Parathyroid adenoma (tissue), 2 donors: Measurements from ENCODE around the gene SRPK3.

Source experiments
- H2AFZ ChIP-seq: fragments of 300-600 bp; sonication (generic); one replicate; pipeline ENCODE4 v1.7.0; 2017; ENCODE audit warnings: antibody characterized with exemption, mild to moderate bottlenecking
- H3K27ac ChIP-seq: fragments of 300-600 bp; sonication (generic); one replicate; pipeline ENCODE4 v1.7.0; 2017
- H3K27me3 ChIP-seq: fragments of 300-600 bp; sonication (generic); one replicate; pipeline ENCODE4 v1.7.0; 2017; ENCODE audit warnings: low read length; ENCODE audit not compliant: control insufficient read depth, insufficient read depth
- H3K36me3 ChIP-seq: fragments of 300-600 bp; sonication (generic); one replicate; pipeline ENCODE4 v1.7.0; 2017; ENCODE audit warnings: low read length; ENCODE audit not compliant: control insufficient read depth, insufficient read depth
- H3K4me1 ChIP-seq: fragments of 300-600 bp; sonication (generic); one replicate; pipeline ENCODE4 v1.7.0; 2017; ENCODE audit warnings: control low read depth
- H3K4me2 ChIP-seq: fragments of 300-600 bp; sonication (generic); one replicate; pipeline ENCODE4 v1.7.0; 2017; ENCODE audit warnings: low read length
- H3K4me3 ChIP-seq: fragments of 300-600 bp; sonication (generic); one replicate; pipeline ENCODE4 v1.7.0; 2017; ENCODE audit warnings: low read depth, low read length
- H3K79me2 ChIP-seq: fragments of 300-600 bp; sonication (generic); one replicate; pipeline ENCODE4 v1.7.0; 2017; ENCODE audit warnings: control low read depth
- H3K9ac ChIP-seq: fragments of 300-600 bp; sonication (generic); one replicate; pipeline ENCODE4 v1.7.0; 2017; ENCODE audit warnings: mild to moderate bottlenecking
- H3K9me3 ChIP-seq: fragments of 300-600 bp; sonication (generic); one replicate; pipeline ENCODE4 v1.7.0; 2017; ENCODE audit warnings: low read length; ENCODE audit not compliant: control insufficient read depth
- TF ChIP-seq, protein P1 (sequence below): fragments of 300-600 bp; sonication (generic); IDR thresholded peaks from one replicate; pipeline ENCODE4 v1.7.0; 2017; ENCODE audit warnings: antibody characterized with exemption, mild to moderate bottlenecking
- donor health status: primary hyperparathyroidism.

SRPK3 gene

DNA sequence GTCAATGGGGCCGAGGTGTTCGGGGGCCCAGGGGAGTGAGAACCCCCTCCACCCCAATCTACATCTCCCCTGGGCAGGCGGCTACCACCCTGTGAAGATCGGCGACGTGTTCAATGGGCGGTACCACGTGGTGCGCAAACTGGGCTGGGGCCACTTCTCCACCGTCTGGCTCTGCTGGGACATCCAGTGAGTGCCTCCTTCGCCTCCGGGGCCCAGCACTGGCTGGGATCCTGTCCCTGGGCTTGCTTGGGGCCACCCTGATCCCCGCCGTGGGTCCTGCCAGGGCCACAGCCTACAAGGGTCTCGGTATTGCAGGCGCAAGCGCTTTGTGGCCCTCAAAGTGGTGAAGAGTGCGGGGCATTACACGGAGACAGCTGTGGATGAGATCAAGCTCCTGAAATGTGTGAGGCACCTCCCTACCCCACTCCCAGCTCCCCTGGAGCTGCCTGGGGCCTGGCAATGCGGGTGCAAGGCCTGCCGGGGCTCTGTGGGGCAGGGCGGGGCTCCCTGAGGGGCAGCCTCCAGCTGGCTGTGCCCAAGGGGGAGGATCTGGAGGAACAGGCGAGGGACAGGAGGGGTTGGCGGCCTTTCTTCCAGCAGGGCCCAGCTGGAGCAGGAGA lies 697 bp downstream of the SRPK3 start:
- Histone ChIP-seq H2AFZ (peak overlapping the region; percentile 61), H3K4me2 (no peak overlapping the region), H3K27ac (no peak overlapping the region), H3K4me3 (no peak overlapping the region), H3K27me3 (no peaks in the 10 kb centered on the region), H3K4me1 (no peaks in the 10 kb centered on the region), H3K9ac (no peak overlapping the region), H3K9me3 (no peaks in the 10 kb centered on the region), H3K79me2 (no peaks in the 10 kb centered on the region), H3K36me3 (no peaks in the 10 kb centered on the region)
- TF ChIP-seq, protein P1, sequence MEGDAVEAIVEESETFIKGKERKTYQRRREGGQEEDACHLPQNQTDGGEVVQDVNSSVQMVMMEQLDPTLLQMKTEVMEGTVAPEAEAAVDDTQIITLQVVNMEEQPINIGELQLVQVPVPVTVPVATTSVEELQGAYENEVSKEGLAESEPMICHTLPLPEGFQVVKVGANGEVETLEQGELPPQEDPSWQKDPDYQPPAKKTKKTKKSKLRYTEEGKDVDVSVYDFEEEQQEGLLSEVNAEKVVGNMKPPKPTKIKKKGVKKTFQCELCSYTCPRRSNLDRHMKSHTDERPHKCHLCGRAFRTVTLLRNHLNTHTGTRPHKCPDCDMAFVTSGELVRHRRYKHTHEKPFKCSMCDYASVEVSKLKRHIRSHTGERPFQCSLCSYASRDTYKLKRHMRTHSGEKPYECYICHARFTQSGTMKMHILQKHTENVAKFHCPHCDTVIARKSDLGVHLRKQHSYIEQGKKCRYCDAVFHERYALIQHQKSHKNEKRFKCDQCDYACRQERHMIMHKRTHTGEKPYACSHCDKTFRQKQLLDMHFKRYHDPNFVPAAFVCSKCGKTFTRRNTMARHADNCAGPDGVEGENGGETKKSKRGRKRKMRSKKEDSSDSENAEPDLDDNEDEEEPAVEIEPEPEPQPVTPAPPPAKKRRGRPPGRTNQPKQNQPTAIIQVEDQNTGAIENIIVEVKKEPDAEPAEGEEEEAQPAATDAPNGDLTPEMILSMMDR = no peak

DNA sequence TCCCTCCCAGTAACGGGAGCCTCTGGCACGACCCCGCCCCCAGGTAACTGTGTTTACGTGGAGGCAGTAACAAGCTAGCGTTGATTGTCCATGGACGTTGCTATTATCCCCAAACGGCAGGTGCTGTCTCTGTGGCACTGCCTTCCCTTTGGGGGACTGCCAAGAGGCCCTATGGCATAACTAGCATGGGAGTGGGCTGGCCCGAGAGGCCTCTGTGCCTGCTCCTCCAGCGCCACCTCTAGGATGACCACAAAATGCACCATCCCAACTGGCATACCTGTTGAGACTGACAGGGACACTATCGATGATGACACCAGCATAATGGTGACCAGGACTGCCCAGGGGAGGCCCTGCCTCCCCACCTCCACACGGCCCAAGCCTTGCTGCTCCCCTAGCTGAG lies 1.5 kb downstream of the SRPK3 start:
- no peaks in the 10 kb centered on the region for H3K9me3 ChIP-seq
- no peaks in the 10 kb centered on the region for H3K36me3 ChIP-seq
- no peaks in the 10 kb centered on the region for H3K27me3 ChIP-seq
- H3K27ac ChIP-seq = no peak overlapping the region
- H3K79me2 ChIP-seq = no peaks in the 10 kb centered on the region
- no peak overlapping the region for H2AFZ ChIP-seq
- H3K4me3 ChIP-seq = no peak overlapping the region
- no peak overlapping the region for H3K9ac ChIP-seq
- no peak overlapping the region for H3K4me2 ChIP-seq
- H3K4me1 ChIP-seq = no peaks in the 10 kb centered on the region
- TF ChIP-seq, protein P1 = no peak

DNA sequence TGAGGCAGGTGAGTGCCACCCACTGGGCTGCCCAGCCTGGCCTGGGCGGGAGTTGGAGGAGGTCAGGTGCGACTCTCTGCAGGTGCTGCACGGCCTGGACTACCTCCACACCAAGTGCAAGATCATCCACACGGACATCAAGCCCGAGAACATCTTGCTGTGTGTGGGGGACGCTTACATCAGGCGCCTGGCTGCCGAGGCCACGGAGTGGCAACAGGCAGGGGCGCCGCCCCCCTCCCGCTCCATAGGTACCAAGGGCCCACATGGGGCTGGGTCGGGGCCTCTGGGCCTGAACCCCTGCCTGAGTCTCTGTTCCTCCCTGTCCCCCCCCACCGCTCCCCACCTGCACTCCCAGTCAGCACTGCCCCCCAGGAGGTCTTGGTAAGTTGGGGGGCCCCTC lies 2.0 kb downstream of the SRPK3 start:
- Histone ChIP-seq H3K9ac (no peak overlapping the region), H3K27me3 (no peaks in the 10 kb centered on the region), H3K79me2 (no peaks in the 10 kb centered on the region), H3K9me3 (no peaks in the 10 kb centered on the region), H2AFZ (no peak overlapping the region), H3K36me3 (no peaks in the 10 kb centered on the region), H3K4me2 (no peak overlapping the region), H3K4me1 (no peaks in the 10 kb centered on the region), H3K4me3 (no peak overlapping the region), H3K27ac (no peak overlapping the region)
- TF ChIP-seq, protein P1 = no peak

DNA sequence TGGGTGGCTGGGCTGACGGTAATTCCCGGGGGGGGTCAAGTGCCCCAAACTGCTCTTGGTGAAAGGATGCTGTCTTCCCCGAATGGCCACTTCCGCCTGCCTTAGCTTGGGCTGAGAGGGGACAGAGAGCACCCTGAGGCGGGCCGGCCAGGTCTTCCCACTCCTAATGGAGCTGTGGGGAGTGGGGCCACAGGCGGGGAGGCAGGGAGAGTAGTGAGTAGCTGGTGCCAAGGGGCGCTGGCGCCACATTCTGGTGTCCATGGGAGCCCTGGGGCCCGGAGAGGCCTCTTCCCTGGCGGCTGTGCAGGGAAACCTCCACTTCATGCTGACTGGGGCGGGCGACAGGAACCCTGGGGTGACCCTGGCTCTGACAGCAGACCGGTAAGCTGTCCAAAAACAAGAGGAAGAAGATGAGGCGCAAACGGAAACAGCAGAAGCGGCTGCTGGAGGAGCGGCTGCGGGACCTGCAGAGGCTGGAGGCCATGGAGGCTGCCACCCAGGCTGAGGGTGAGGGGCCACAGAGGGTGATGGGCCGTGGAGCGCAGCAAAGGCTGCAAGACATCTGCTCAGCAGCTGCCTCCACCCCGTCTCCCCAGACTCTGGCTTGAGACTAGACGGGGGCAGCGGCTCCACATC lies 2.7 kb downstream of the SRPK3 start:
- H3K9me3 ChIP-seq = no peaks in the 10 kb centered on the region
- H3K4me1 ChIP-seq = no peaks in the 10 kb centered on the region
- H3K27me3 ChIP-seq = no peaks in the 10 kb centered on the region
- H2AFZ ChIP-seq = no peak overlapping the region
- TF ChIP-seq, protein P1 = no peak
- H3K4me2 ChIP-seq = no peak overlapping the region
- no peaks in the 10 kb centered on the region for H3K79me2 ChIP-seq
- no peak overlapping the region for H3K9ac ChIP-seq
- H3K4me3 ChIP-seq = no peak overlapping the region
- no peaks in the 10 kb centered on the region for H3K36me3 ChIP-seq
- H3K27ac ChIP-seq = no peak overlapping the region
